DOHH2 (cell line): Measurements from ENCODE around the gene HNRNPR.

Experiments used
- CTCF ChIP-seq: fragments of 200-600 bp; sonication (generic); IDR thresholded peaks from one replicate; pipeline ENCODE4 v1.5.1; 2014; ENCODE audit warnings: antibody characterized with exemption, mild to moderate bottlenecking, low read depth, low read length; ENCODE audit not compliant: poor library complexity, severe bottlenecking
- EZH2phosphoT487 ChIP-seq: fragments of 200-600 bp; sonication (generic); IDR thresholded peaks from 2 replicates; pipeline ENCODE4 v1.6.1; 2017; ENCODE audit warnings: borderline replicate concordance, mild to moderate bottlenecking, antibody characterized with exemption, low read length, moderate library complexity, mixed read lengths

GRCh38 chr1:23273450-23274133 is 70.5 kb downstream of the HNRNPR start:
- no peak for TF ChIP-seq CTCF
- no peak for TF ChIP-seq EZH2phosphoT487
